GM18868 (cell line): ENCODE data around the gene LRRC4.

Experiments used
- ATAC-seq: cut with Tn5 transposase; IDR thresholded peaks from one replicate; pipeline ENCODE4 v1.9.1; 2021; ENCODE audit warnings: mild to moderate bottlenecking, moderate library complexity; ENCODE audit not compliant: unreplicated experiment

LRRC4 gene

DNA sequence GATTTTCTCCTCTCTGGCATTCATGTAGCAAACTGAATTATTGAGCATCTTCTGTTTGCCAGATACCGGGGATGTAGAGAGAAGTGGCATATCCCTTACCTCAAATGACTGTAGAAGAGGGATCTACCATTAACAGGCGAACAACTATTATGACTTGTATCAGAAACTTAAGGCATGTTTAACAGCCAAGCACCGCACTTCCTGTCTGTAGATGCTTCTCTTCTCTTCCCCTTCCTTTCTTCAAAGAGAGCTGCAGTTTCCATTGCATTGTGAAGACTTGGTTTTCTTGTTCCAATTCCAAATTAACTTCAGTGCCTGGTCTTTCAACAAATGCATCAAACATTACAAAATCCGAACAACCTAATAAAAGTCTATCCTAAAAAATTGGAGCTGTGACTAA is 49.3 kb downstream of the LRRC4 start:
- no peak for ATAC-seq

DNA sequence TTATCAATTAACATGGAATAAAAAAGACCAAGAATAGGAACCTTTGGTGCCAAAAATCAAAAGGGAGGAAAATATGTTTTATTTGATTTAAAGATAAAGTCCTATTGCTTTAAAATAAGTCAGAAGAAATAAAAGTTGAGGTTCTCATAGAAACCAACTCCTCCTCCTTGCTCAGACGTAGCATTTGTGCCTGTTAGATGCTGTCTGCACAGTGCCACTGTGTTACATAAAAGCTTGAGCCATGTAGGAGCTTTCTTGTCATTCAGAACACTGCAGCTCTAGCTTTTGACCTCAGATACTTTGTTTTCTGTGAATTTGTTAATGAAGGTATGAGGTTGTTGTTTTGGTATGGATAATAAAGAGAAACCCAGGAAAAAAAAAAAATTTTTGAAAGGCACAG is 50.3 kb downstream of the LRRC4 start:
- ATAC-seq = no peak

DNA sequence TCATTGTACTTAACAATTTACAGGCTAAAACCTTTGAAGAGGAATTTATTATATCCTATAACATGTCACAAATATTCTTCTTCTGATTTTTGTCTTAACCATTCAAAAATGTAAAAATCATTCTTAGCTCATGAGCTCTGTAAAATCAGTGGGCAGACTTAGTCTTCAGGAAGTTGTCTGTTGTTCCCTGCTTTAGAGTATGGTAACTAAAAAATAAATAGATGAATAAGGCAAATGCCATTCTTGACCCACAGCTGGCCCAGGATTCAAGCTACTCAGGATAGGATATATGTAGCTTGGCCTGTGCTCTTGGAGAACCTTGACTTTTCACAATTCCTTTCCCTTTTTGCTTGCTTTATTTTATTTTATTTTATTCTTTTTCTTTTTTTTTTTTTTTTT is 51.5 kb downstream of the LRRC4 start:
- no peak for ATAC-seq

DNA sequence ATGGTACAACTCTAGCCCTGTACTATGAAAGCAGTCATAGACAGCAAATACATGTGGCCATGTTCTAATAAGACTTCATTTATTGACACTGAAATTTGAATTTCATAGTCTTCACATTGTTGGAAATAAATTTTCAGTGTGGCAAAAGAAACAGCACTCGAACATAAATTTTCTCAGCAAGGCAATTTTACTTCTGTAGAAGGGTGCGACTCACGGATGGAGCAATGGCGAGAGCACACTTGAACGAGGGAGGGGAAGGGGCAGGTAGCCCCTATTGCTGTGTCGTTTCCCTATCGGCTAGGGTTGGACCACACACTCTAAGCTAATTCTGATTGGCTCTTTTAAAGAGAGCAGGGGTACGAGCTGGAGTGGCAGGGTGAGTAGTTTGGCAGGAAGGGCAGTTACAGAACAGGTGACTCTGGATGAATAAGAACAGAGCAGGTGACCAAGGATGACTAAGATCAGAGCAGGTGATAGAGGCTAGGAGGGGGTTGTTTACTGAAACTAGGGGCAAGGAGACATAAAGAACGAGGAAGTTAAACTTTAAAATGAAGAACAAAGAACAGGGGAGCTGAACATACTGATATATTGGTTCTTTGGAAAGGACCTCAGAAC is 52.0 kb downstream of the LRRC4 start:
- ATAC-seq = no peak

DNA sequence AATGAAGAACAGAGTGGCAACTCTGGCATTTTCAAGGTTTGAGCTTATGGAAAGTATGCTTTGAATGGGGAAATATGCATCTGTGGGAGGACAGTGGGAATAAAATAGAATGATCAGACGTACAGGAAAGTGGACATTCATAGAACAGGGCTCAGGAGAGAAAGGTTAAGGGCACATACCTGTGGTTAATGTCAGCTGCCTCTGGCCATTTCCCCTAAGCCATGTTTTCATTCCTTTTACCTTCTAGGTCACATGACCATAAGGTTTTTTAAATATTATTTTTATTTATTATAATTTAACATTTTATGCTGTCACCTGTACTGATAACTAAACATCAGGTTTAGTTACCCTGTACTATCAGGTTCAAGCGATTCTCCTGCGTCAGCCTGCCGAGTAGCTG is 52.8 kb downstream of the LRRC4 start:
- ATAC-seq = no peak
